OCI-LY1 (cell line): ENCODE data around the gene ASGR2.
"Not testable (repeated sequence)": the region's sequence is repeated elsewhere in the genome, so short reads cannot be mapped to it uniquely, and the experiment has no call there.

Experiments
- H2AFZ ChIP-seq: fragments of 200-600 bp; sonication (generic), shearing (Covaris generic); 2 replicates; pipeline ENCODE4 v1.6.0; 2014; ENCODE audit warnings: antibody characterized with exemption, mild to moderate bottlenecking, low read length
- H3F3A ChIP-seq: fragments of 200-600 bp; sonication (generic), shearing (Covaris generic); 2 replicates; pipeline ENCODE4 v1.6.0; 2014; ENCODE audit warnings: mild to moderate bottlenecking, antibody characterized with exemption, low read length, moderate library complexity; ENCODE audit not compliant: insufficient read depth
- H3K27ac ChIP-seq: fragments of 200-600 bp; sonication (generic); 2 replicates; pipeline ENCODE4 v1.5.1; 2014; ENCODE audit warnings: low read length, mixed run types, mild to moderate bottlenecking, low read depth; ENCODE audit not compliant: poor library complexity, severe bottlenecking
- H3K27me3 ChIP-seq: fragments of 200-600 bp; sonication (generic); 2 replicates; pipeline ENCODE4 v1.6.0; 2014; ENCODE audit warnings: antibody characterized with exemption, mild to moderate bottlenecking, low read length, moderate library complexity; ENCODE audit not compliant: insufficient read depth
- H3K36me3 ChIP-seq: fragments of 200-600 bp; sonication (generic); 2 replicates; pipeline ENCODE4 v1.6.1; 2014; ENCODE audit warnings: mild to moderate bottlenecking, antibody characterized with exemption, low read length, moderate library complexity, mixed read lengths; ENCODE audit not compliant: insufficient read depth
- H3K4me1 ChIP-seq: fragments of 200-600 bp; sonication (generic); 2 replicates; pipeline ENCODE4 v1.5.1; 2014; ENCODE audit warnings: mild to moderate bottlenecking, low read length, moderate library complexity; ENCODE audit not compliant: insufficient read depth, severe bottlenecking
- H3K4me2 ChIP-seq: fragments of 200-600 bp; sonication (generic), shearing (Covaris generic); 2 replicates; pipeline ENCODE4 v1.6.1; 2014; ENCODE audit warnings: low read length
- H3K4me3 ChIP-seq: fragments of 200-600 bp; sonication (generic); 2 replicates; pipeline ENCODE4 v1.5.1; 2014; ENCODE audit warnings: low read length, low read depth, mild to moderate bottlenecking, mixed read lengths; ENCODE audit not compliant: poor library complexity, severe bottlenecking
- H3K79me2 ChIP-seq: fragments of 200-600 bp; shearing (Covaris generic); 2 replicates; pipeline ENCODE4 v1.6.1; 2016; ENCODE audit warnings: mixed run types, low read length, mixed read lengths; ENCODE audit not compliant: insufficient read depth
- H3K9ac ChIP-seq: fragments of 200-600 bp; sonication (generic), shearing (Covaris generic); 2 replicates; pipeline ENCODE4 v1.6.1; 2014; ENCODE audit warnings: mild to moderate bottlenecking, low read length, mixed read lengths
- H3K9me2 ChIP-seq: fragments of 200-600 bp; sonication (generic), shearing (Covaris generic); 2 replicates; pipeline ENCODE4 v1.6.1; 2014; ENCODE audit warnings: low read depth, mild to moderate bottlenecking, low read length, mixed read lengths
- H3K9me3 ChIP-seq: fragments of 200-600 bp; shearing (Covaris generic); 2 replicates; pipeline ENCODE4 v1.6.1; 2014; ENCODE audit warnings: low read length, mixed read lengths
- H4K20me1 ChIP-seq: fragments of 200-600 bp; sonication (generic), shearing (Covaris generic); 2 replicates; pipeline ENCODE4 v1.6.0; 2016; ENCODE audit warnings: mild to moderate bottlenecking, low read length; ENCODE audit not compliant: insufficient read depth
- CTCF ChIP-seq: fragments of 200-600 bp; sonication (generic), shearing (Covaris generic); IDR thresholded peaks from 2 replicates; pipeline ENCODE4 v1.5.1; 2017; ENCODE audit warnings: mild to moderate bottlenecking, antibody characterized with exemption, low read length, moderate library complexity, mixed read lengths
- EZH2 ChIP-seq: fragments of 200-600 bp; sonication (generic), shearing (Covaris generic); IDR thresholded peaks from 2 replicates; pipeline ENCODE4 v1.8.0; 2017; ENCODE audit warnings: borderline replicate concordance, mixed run types, mild to moderate bottlenecking, antibody characterized with exemption, low read length, moderate library complexity, mixed read lengths

The ASGR2 gene

GRCh38 chr17:7124923-7125322 is 10.3 kb upstream of the ASGR2 start:
- no peaks in the 10 kb centered on the region for H3K4me1 ChIP-seq
- H3K79me2 ChIP-seq: no peaks in the 10 kb centered on the region
- H4K20me1 ChIP-seq: no peaks in the 10 kb centered on the region
- no peaks in the 10 kb centered on the region for H3K9me3 ChIP-seq
- no peak overlapping the region for H3K4me3 ChIP-seq
- H3K27ac ChIP-seq: no peak overlapping the region
- no peak overlapping the region for H2AFZ ChIP-seq
- TF ChIP-seq CTCF: no peak
- no peak for TF ChIP-seq EZH2
- H3K9me2 ChIP-seq: no peaks in the 10 kb centered on the region
- no peaks in the 10 kb centered on the region for H3F3A ChIP-seq
- H3K4me2 ChIP-seq: no peak overlapping the region
- 0 out of 2 replicates have a peak, but pooled peaks cover 5% of the 10 kb centered on the region for H3K27me3 ChIP-seq
- H3K9ac ChIP-seq: no peak overlapping the region
- no peaks in the 10 kb centered on the region for H3K36me3 ChIP-seq

- Histone ChIP-seq H3K4me3 (no peak overlapping the region), H3K27ac (no peak overlapping the region), H3F3A (no peaks in the 10 kb centered on the region), H4K20me1 (no peaks in the 10 kb centered on the region), H3K9me2 (no peaks in the 10 kb centered on the region), H3K79me2 (no peaks in the 10 kb centered on the region), H3K9me3 (no peaks in the 10 kb centered on the region), H3K36me3 (no peaks in the 10 kb centered on the region), H2AFZ (no peak overlapping the region), H3K27me3 (0 out of 2 replicates have a peak, but pooled peaks cover 5% of the 10 kb centered on the region), H3K9ac (no peak overlapping the region), H3K4me2 (no peak overlapping the region), H3K4me1 (no peaks in the 10 kb centered on the region)
- TF ChIP-seq EZH2: no peak
- no peak for TF ChIP-seq CTCF
Observed at GRCh38 chr17:7123844-7124243, 9.2 kb upstream of the ASGR2 start.

- no peaks in the 10 kb centered on the region for H3K9me3 ChIP-seq
- no peak overlapping the region for H3K9ac ChIP-seq
- TF ChIP-seq EZH2: no peak
- TF ChIP-seq CTCF: no peak
- no peaks in the 10 kb centered on the region for H3F3A ChIP-seq
- H3K9me2 ChIP-seq: no peaks in the 10 kb centered on the region
- H3K27me3 ChIP-seq: 0 out of 2 replicates have a peak, but pooled peaks cover 5% of the 10 kb centered on the region
- no peak overlapping the region for H2AFZ ChIP-seq
- no peak overlapping the region for H3K27ac ChIP-seq
- H4K20me1 ChIP-seq: no peaks in the 10 kb centered on the region
- no peaks in the 10 kb centered on the region for H3K4me1 ChIP-seq
- no peaks in the 10 kb centered on the region for H3K79me2 ChIP-seq
- H3K4me3 ChIP-seq: no peak overlapping the region
- no peaks in the 10 kb centered on the region for H3K36me3 ChIP-seq
- H3K4me2 ChIP-seq: no peak overlapping the region
Observed at GRCh38 chr17:7122381-7122780, 7.8 kb upstream of the ASGR2 start.

- not testable (repeated sequence) for H4K20me1 ChIP-seq, H3K9me2 ChIP-seq, H3K4me3 ChIP-seq, H3K4me2 ChIP-seq, H3K79me2 ChIP-seq, H3K27me3 ChIP-seq, H3K27ac ChIP-seq, H2AFZ ChIP-seq, H3K9ac ChIP-seq, H3K36me3 ChIP-seq, H3F3A ChIP-seq, H3K9me3 ChIP-seq, H3K4me1 ChIP-seq
Observed at GRCh38 chr17:7120635-7121034, 6.0 kb upstream of the ASGR2 start.
